ENCODE measurements around the gene MECP2. TPM values are rescaled to one million over a fixed set of nuclear protein-coding genes. Genes with fewer than 3 reads are reported as not detected.

Gene MECP2
- total RNA-seq, 1 donor = 27.4 TPM

GRCh38 chrX:154021131-154021611, 76.3 kb downstream of the MECP2 start:
- H3K4me3 ChIP-seq (ENCODE audit: low read depth, low read length) = no peak overlapping the region
- no peak for TF ChIP-seq CTCF (IDR thresholded peaks at IDR 0.05; ENCODE audit: insufficient read depth, low read length)
- DNase-seq (ENCODE audit: low read depth) = peak; percentile 43

- DNase-seq (ENCODE audit: low read depth) = no peak
- no peak for TF ChIP-seq CTCF (IDR thresholded peaks at IDR 0.05; ENCODE audit: insufficient read depth, low read length)
- peak overlapping the region; percentile 60 for H3K4me3 ChIP-seq (ENCODE audit: low read depth, low read length)
Measured at GRCh38 chrX:154020536-154021115, 76.9 kb downstream of the MECP2 start.

GRCh38 chrX:154019633-154020528, 77.6 kb downstream of the MECP2 start, which contains the start of gene IRAK1:
IRAK1 (minus strand) TSS chrX:154019902; CDS start chrX:154019812, 90 bp downstream.
- peak within 1 kb of the TSS; percentile 69 for H3K4me3 ChIP-seq (ENCODE audit: low read depth, low read length)
- no peak for TF ChIP-seq CTCF (IDR thresholded peaks at IDR 0.05; ENCODE audit: insufficient read depth, low read length)
- peak; percentile 43 for DNase-seq (ENCODE audit: low read depth)

GRCh38 chrX:154019061-154019621, 78.4 kb downstream of the MECP2 start:
- TF ChIP-seq CTCF (IDR thresholded peaks at IDR 0.05; ENCODE audit: insufficient read depth, low read length) = no peak

GRCh38 chrX:154018518-154019060, 78.9 kb downstream of the MECP2 start:
- peak overlapping the region; percentile 69 for H3K4me3 ChIP-seq (ENCODE audit: low read depth, low read length)
- no peak for DNase-seq (ENCODE audit: low read depth)
- no peak for TF ChIP-seq CTCF (IDR thresholded peaks at IDR 0.05; ENCODE audit: insufficient read depth, low read length)

More at GRCh38 chrX:154019061-154019621, 78.4 kb downstream of the MECP2 start:
- DNase-seq (ENCODE audit: low read depth) = no peak
- H3K4me3 ChIP-seq (ENCODE audit: low read depth, low read length) = peak overlapping the region; percentile 69

- DNase-seq (ENCODE audit: low read depth) = no peak
- TF ChIP-seq CTCF (IDR thresholded peaks at IDR 0.05; ENCODE audit: insufficient read depth, low read length) = no peak
- H3K4me3 ChIP-seq (ENCODE audit: low read depth, low read length) = peak overlapping the region; percentile 69
Measured at GRCh38 chrX:154017766-154018517, 79.6 kb downstream of the MECP2 start.

Data from fibroblast of the aortic adventitia (primary cell).